T-helper 2 cell (primary cell): ENCODE data around the gene USP12.
"Not testable (repeated sequence)": the region's sequence is repeated elsewhere in the genome, so short reads cannot be mapped to it uniquely, and the experiment has no call there.

Experiments used
- DNase-seq, 5 experiments: peaks; one replicate each; pipeline versions ENCODE4 v3.0.0 to v3.0.0-alpha.2; 2012 to 2022

The USP12 gene

GRCh38 chr13:27149702-27150101, 21.9 kb downstream of the USP12 start:
- DNase-seq = no peak

GRCh38 chr13:27148900-27149299, 22.7 kb downstream of the USP12 start:
- no peak for DNase-seq

DNA sequence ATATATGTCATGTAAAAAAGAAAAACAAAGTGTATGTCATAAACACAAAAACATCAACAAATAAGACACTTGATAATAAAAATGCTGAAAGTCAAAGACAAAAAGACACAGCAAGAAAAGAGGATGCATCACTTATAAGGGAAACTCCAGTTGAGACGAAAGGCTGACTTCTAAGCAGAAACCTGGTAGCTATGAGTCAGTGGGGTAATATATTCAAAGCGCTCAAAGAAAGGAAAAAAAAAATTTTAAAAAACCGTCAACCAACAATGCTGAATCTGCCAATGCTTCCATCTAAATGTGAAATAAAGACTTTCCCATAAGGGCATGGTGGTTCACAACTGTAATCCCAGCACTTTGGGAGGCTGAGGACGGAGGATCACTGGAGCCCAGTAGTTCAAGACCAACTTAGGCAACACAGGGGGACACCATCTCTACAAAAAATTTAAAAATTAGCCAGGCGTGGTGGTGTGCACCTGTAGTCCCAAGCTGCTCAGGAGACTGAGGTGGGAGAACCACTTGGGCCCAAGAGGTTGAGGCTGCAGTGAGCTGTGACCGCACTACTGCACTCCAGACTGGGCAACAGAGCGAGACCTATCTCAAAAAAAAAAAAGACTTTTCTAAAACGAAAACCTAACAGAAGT, 24.0 kb downstream of the USP12 start:
- peak in 1 of 5 experiments; percentile 75 for DNase-seq

- no peak for DNase-seq
Observed at GRCh38 chr13:27141746-27142145, 29.9 kb downstream of the USP12 start.

DNA sequence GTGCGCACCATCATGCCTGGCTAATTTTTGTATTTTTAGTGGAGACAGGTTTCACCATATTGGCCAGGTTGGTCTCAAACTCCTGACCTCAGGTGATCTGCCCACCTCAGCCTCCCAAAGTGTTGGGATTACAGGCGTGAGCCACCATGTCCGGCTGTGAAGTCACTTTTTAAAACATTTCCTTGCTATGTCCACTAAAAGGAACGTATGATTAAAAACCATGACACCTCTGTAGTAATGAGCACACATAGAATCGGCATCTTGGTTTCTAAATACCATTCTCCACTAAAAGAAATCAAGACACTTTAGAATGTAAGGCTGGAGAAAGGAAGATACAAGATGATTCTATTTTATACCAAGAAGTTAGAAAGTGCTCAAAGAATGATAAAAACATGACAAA, 30.5 kb downstream of the USP12 start:
- not testable (repeated sequence) for DNase-seq

DNA sequence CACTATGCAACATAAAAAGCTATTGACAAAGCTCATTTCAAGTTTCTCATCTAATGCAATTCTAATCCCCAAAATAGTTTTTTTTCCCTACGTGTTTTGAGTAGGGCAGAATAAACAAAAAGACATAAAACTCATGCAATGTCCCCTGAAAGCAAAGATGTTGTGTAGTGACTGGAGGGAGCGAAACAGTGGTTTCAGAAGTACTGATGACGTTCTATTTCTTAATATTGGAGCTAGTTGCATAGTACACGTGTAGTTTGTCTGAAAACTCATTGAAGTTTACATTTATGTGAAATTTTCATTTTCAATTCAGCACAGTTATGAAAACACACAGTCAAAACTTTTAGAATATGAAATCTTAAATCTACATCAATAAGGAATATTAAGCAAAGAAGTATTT, 31.6 kb downstream of the USP12 start:
- DNase-seq = no peak

DNA sequence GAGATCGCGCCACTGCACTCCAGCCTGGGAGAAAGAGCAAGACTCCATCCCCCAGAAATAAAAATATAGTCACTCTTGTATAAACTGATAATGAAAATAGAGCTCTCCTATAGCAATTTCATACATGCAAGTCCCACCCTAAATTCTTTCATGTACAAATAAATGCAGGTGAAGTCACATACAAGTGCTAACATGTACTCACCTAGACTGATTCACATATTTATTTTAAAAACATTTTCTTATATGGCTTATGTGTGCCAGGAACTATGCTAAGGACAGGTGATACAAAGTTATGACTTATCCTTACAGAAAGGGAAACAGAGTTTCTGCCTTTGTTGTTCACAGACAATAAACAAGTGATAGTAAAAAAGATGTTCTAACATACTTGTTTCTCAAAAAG, 32.0 kb downstream of the USP12 start:
- no peak for DNase-seq

DNA sequence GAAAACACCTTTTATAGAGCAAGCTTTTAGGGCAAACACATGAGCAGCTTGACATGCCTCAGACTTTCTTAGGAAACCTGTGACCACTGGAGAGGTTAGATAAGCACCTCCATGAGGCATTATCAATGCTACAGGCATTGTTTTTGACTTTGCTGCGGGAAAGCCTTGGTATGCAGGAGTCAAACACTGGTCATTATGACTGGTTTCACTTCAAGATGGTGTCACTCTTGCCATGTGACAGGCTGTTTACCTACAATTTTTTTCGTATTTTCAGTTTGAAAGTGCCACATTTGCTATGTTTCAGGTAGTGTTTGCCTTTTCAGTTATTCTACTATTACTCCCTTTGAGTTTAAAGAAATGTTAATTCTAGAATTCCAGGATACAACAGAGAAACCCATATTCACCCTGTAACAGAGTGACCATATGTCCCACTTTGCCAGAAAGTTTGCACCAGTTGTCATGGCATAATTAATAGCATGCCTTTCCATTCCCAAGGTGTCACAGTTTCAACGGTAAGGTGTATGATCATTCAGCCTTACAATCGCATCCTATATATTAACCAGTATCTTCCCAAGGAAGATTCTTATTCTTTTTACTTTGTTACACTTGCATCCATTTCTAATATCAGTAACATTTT, 33.0 kb downstream of the USP12 start:
- peak in 1 of 5 experiments; percentile 42 for DNase-seq

DNA sequence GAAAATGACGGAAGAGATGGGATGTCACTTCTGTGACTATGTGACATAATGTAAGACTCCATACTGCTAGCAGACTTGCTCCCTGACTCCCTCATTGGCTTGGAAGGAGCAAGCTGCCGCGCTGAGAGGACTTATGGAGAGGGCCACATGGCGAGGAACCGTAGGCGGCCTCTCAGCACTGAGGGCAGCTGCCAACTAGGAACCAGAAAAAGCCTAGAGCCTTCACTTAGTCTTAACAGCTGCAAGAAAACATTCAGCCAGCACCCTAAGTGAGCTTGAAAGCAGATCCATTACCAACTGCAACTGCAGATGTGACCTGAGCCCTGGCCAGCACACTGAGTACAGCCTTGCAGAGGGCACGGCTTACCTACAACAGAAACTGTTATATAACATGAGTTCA, 33.9 kb downstream of the USP12 start:
- no peak for DNase-seq

DNA sequence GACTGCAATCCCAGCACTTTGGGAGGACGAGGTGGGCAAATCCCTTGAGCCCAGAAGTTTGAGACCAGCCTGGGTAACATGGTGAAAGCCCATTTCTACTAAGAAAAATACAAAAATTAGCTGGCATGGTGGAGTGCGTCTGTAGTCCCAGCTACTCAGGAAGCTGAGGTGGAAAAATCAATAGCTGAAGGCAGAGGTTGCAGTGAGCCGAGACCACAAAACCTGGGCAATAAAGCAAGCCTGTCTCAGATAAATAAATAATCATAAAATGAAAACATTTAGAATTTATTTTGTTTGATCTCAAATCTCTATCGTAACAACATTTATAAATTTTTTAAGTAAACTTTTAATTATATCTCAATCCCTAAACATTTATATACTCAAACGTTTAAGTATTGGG, 36.6 kb downstream of the USP12 start:
- no peak for DNase-seq

- DNase-seq = no peak
Observed at GRCh38 chr13:27133889-27134288, 37.7 kb downstream of the USP12 start.

GRCh38 chr13:27132538-27132937, 39.1 kb downstream of the USP12 start:
- DNase-seq = peak in 1 of 5 experiments; percentile 88

DNA sequence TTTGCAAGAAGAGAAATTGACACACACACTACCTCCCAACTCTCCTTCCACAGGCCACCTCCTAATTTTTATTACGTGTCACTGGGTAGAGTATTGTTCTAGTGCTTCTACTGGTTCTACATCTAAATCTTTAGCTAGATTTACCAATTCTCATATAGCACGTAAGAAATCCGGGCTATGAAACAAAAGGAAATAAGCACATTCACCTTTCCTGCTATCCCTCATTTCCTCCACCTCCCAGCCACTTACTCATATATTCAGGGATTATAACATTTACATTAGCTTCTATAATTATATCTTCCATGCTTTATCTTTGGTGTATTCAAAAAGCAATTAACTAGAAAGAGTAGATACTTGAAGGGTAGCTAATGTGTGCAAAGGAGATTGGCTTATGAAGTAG, 39.7 kb downstream of the USP12 start:
- no peak for DNase-seq

- DNase-seq = peak in 4 of 5 experiments; percentile 36 to 97 (median 60)
Observed at GRCh38 chr13:27130979-27131623, 40.5 kb downstream of the USP12 start.

- DNase-seq = peak in 1 of 5 experiments; percentile 54
Observed at GRCh38 chr13:27130223-27130978, 41.2 kb downstream of the USP12 start.

DNA sequence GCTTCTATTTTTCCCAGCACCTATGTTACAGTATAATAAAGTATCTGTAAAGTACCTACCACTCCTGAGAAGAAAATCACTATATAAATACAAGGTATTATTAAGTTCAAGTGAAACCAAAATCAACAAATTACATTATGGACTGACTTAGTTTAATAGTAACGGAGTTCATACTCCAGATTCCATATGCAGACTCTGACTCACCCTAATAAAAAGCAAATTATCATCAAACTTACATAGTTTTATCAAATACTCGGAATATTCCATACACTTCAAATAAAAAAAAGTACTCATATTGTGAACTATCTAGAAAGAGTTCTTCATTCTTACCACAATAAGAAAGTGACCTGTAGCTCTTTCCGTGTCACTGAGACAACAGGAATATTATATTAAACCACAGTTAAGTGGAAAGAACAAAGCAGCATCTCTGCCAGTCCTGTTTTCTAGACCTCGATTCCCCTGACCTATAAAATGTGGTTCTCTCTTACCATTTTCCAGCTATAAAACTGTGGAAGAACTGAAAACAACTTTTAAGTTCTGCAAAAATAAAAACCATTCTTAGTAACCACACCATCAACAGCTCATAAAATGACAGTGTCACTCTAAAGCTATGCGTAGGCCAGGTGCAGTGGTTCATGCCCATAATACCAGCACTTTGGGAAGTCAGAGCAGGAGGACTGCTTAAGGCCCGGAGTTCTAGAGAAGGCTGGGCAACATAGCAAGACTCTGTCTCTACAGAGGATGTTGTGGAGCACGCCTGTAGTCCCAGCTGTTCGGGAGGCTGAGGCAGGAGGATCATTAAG, 42.6 kb downstream of the USP12 start:
- no peak for DNase-seq

- peak in 1 of 5 experiments; percentile 36 for DNase-seq
Observed at GRCh38 chr13:27126859-27127258, 44.8 kb downstream of the USP12 start.

GRCh38 chr13:27125357-27126282, 46.0 kb downstream of the USP12 start:
- no peak for DNase-seq

- no peak for DNase-seq
Observed at GRCh38 chr13:27124571-27124970, 47.0 kb downstream of the USP12 start.

DNA sequence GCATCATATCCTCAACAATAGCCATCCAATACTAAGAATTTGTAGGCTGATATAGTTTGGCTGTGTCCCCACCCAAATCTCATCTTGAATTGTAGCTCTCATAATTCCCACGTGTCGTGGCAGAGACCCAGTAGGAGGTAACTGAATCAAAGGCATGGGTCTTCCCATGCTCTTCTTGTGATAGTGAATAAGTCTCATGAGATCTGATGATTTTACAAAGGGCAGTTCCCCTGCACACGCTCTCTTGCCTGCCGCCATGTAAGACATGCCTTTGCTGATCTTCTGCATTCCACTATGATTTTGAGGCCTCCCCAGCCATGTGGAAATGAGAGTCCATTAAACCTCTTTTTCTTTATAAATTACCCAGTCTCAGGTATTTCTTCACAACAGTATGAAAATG, 48.2 kb downstream of the USP12 start:
- not testable (repeated sequence) for DNase-seq

DNA sequence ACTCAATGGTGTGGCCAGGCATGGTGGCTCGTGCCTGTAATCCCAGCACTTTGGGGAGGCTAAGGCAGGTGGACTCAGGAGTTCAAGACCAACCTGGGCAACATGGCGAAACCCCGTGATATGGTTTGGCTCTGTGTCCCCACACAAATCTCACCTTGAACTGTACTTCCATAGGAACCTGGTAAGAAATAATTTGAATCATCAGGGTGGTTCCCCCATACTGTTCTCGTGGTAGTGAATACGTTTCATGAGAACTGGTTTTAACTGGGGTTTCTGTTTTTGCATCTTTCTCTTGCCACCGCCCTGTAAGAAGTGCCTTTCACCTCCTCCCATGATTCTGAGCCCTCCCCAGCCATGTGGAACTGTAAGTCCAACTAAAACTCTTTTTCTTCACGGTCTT, 49.6 kb downstream of the USP12 start:
- DNase-seq = no peak
